Panc1 (cell line): ENCODE results near the gene NUP93. TPM values are rescaled to one million over a fixed set of nuclear protein-coding genes. Genes with fewer than 3 reads are reported as not detected.

Source experiments
- ATAC-seq: fragments of 200-7000 bp; cut with Tn5 transposase; 2 replicates; pipeline ENCODE4 v1.9.1; 2020; ENCODE audit warnings: mild to moderate bottlenecking, moderate library complexity
- BruUV-seq: library from RNA; stranded (reverse); fragments of 400-500 nt; replicated peaks from 2 replicates; lab custom pipeline; 2021; lab: Mats Ljungman, UMichigan
- CTCF ChIA-PET: fragments of 300-600 bp; sonication (Branson Sonifier 250); formaldehyde crosslinking; loops from one replicate; lab custom pipeline; 2022; ENCODE audit warnings: antibody characterized with exemption; lab: Charles Lee
- POLR2A ChIA-PET: fragments of 300-600 bp; sonication (Branson Sonifier 250); formaldehyde crosslinking; loops from one replicate; lab custom pipeline; 2022; ENCODE audit warnings: antibody characterized with exemption; lab: Charles Lee
- DNase-seq: peaks from one replicate; pipeline ENCODE4 v3.0.0-alpha.2; 2010; ENCODE audit warnings: low read depth, low spot score
- H3K27ac ChIP-seq: 2 replicates; pipeline ENCODE4 v1.5.1; 2011; ENCODE audit warnings: mild to moderate bottlenecking, low read length, inconsistent platforms
- H3K27me3 ChIP-seq: fragments of 200-500 bp; sonication (Bioruptor generic); 2 replicates; pipeline ENCODE4 v1.6.0; 2014; ENCODE audit warnings: low read length, inconsistent platforms; ENCODE audit not compliant: control insufficient read depth, insufficient read depth
- H3K36me3 ChIP-seq: fragments of 200-500 bp; sonication (Bioruptor generic); 2 replicates; pipeline ENCODE4 v1.5.1; 2014; ENCODE audit warnings: inconsistent platforms, mild to moderate bottlenecking, low read length, moderate library complexity; ENCODE audit not compliant: control insufficient read depth, insufficient read depth
- H3K4me1 ChIP-seq: 2 replicates; pipeline ENCODE4 v1.5.1; 2011; ENCODE audit warnings: inconsistent platforms, mild to moderate bottlenecking, low read length, moderate library complexity; ENCODE audit not compliant: control insufficient read depth, insufficient read depth
- H3K4me3 ChIP-seq, 2 experiments: 2 replicates each; pipeline ENCODE4 v1.5.1; 2011 to 2012; ENCODE audit warnings: low read depth in 2 of 2, low read length in 2 of 2, mild to moderate bottlenecking in 2 of 2, inconsistent platforms in 1 of 2, moderate library complexity in 1 of 2
- H3K9me3 ChIP-seq: fragments of 200-500 bp; sonication (Bioruptor generic); 2 replicates; pipeline ENCODE4 v1.5.1; 2014; ENCODE audit warnings: low read depth, mild to moderate bottlenecking, inconsistent platforms, low read length, moderate library complexity; ENCODE audit not compliant: control insufficient read depth, insufficient read depth
- POLR2AphosphoS5 ChIP-seq: IDR thresholded peaks from 2 replicates; pipeline ENCODE4 v1.6.1; 2012; ENCODE audit warnings: mild to moderate bottlenecking, low read depth, low read length, moderate library complexity
- SIN3A ChIP-seq: IDR thresholded peaks from 2 replicates; pipeline ENCODE4 v1.6.1; 2012; ENCODE audit warnings: low read depth, mild to moderate bottlenecking, low read length, moderate library complexity, borderline replicate concordance; ENCODE audit not compliant: insufficient read depth
- TCF7L2 ChIP-seq: IDR thresholded peaks from 2 replicates; pipeline ENCODE4 v1.6.1; 2011; ENCODE audit warnings: mild to moderate bottlenecking, low read depth, low read length, inconsistent platforms
- in situ Hi-C: cut with HindIII; loops from 2 replicates; pipeline ENCODE4 v1.10.0; 2016; ENCODE audit warnings: low sequenced_read_pairs, low pct_unique_long_range_greater_than_20kb
- intact Hi-C: fragments of 100-400 bp; cut with micrococcal nuclease; formaldehyde crosslinking; loops from one replicate; pipeline ENCODE4 v1.10.0; 2022; ENCODE audit not compliant: unreplicated experiment
- total RNA-seq: library from RNA; stranded (reverse); gene quantifications from one replicate; pipeline ENCODE4 v1.2.1, GENCODE V29; 2021; ENCODE audit not compliant: unreplicated experiment
- TF ChIP-seq, protein P1 (sequence below), 2 experiments: IDR thresholded peaks; 2 replicates each; pipeline ENCODE4 v1.6.1; 2011 to 2012; ENCODE audit warnings: low read depth in 2 of 2, control low read depth in 1 of 2, low read length in 1 of 2, mild to moderate bottlenecking in 1 of 2, moderate library complexity in 1 of 2; ENCODE audit not compliant: insufficient read depth in 1 of 2
- TF ChIP-seq, protein P2 (sequence below): fragments of 450-650 bp; IDR thresholded peaks from 2 replicates; pipeline ENCODE4 v1.5.1; 2017; ENCODE audit warnings: mild to moderate bottlenecking

Gene NUP93
- total RNA-seq, 1 experiment from 2014 or later: 88.5 TPM

DNA sequence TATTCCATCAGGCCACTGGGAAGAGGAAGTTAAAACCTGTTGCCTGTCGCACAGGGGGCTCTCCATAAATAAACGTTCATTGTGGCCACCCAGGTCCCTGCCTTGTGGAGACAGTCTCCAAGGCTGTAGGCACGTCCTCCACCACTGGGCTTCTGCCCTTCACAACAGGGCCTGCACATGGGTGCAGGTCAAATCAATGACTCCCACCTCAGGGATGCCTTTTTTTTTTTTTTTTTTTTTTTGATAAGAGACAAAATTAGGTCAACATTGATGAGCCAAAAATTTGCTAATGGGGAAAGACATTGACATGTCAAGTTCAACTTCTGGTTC lies 122.4 kb downstream of the NUP93 start:
- in situ Hi-C loops (no loop called here), intact Hi-C loops (no loop called here)
- CTCF ChIA-PET: interaction anchor here (0.7 kb wide), 1 partner anchor 110 kb away, joined by 8 read pairs; the partner anchor contains the start of gene CETP

DNA sequence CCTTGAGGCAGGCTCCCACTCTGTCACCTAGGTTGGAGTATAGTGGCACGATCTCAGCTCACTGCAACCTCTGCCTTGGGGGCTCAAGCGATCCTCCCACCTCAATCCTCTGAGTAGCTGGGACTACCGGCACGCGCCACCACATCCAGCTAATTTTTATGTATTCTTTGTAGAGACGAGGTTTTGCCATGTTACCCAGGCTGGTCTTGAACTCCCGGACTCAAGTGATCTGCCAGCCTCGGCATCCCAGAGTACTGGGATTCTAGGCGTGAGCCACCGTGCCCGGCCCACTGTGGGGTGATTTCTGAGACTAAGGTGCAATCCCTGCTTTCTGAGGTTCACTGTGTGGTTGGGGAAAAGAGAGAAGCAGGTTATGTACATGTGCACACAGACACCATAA lies 123.0 kb downstream of the NUP93 start:
- no peak for DNase-seq
- no peaks in the 10 kb centered on the region for H3K27me3 ChIP-seq
- ChIA-PET POLR2A (no interaction called here), CTCF (interaction anchor here (0.7 kb wide), 1 partner anchor 109 kb away, joined by 8 read pairs; the partner anchor contains the start of gene CETP)
- H3K27ac ChIP-seq: no peak overlapping the region
- ATAC-seq: no peak
- H3K4me3 ChIP-seq: no peak overlapping the region
- intact Hi-C loops (no loop called here), in situ Hi-C loops (no loop called here)
- no peaks in the 10 kb centered on the region for H3K36me3 ChIP-seq
- TF ChIP-seq POLR2AphosphoS5 (no peak), SIN3A (no peak), TCF7L2 (no peak)
- TF ChIP-seq, protein P1, sequence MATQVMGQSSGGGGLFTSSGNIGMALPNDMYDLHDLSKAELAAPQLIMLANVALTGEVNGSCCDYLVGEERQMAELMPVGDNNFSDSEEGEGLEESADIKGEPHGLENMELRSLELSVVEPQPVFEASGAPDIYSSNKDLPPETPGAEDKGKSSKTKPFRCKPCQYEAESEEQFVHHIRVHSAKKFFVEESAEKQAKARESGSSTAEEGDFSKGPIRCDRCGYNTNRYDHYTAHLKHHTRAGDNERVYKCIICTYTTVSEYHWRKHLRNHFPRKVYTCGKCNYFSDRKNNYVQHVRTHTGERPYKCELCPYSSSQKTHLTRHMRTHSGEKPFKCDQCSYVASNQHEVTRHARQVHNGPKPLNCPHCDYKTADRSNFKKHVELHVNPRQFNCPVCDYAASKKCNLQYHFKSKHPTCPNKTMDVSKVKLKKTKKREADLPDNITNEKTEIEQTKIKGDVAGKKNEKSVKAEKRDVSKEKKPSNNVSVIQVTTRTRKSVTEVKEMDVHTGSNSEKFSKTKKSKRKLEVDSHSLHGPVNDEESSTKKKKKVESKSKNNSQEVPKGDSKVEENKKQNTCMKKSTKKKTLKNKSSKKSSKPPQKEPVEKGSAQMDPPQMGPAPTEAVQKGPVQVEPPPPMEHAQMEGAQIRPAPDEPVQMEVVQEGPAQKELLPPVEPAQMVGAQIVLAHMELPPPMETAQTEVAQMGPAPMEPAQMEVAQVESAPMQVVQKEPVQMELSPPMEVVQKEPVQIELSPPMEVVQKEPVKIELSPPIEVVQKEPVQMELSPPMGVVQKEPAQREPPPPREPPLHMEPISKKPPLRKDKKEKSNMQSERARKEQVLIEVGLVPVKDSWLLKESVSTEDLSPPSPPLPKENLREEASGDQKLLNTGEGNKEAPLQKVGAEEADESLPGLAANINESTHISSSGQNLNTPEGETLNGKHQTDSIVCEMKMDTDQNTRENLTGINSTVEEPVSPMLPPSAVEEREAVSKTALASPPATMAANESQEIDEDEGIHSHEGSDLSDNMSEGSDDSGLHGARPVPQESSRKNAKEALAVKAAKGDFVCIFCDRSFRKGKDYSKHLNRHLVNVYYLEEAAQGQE (IDR thresholded peaks at IDR 0.05; ENCODE audit: insufficient read depth in 1 of 2, low read depth in 2 of 2, low read length in 1 of 2): no peak
- TF ChIP-seq, protein P2, sequence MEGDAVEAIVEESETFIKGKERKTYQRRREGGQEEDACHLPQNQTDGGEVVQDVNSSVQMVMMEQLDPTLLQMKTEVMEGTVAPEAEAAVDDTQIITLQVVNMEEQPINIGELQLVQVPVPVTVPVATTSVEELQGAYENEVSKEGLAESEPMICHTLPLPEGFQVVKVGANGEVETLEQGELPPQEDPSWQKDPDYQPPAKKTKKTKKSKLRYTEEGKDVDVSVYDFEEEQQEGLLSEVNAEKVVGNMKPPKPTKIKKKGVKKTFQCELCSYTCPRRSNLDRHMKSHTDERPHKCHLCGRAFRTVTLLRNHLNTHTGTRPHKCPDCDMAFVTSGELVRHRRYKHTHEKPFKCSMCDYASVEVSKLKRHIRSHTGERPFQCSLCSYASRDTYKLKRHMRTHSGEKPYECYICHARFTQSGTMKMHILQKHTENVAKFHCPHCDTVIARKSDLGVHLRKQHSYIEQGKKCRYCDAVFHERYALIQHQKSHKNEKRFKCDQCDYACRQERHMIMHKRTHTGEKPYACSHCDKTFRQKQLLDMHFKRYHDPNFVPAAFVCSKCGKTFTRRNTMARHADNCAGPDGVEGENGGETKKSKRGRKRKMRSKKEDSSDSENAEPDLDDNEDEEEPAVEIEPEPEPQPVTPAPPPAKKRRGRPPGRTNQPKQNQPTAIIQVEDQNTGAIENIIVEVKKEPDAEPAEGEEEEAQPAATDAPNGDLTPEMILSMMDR: no peak
- BruUV-seq: no TSS peak
- H3K4me1 ChIP-seq: no peaks in the 10 kb centered on the region; the same call in 1 of the 2 replicates
- H3K9me3 ChIP-seq: no peaks in the 10 kb centered on the region

More for the DNA sequence above, 122.4 kb downstream of the NUP93 start:
- no peak for TF ChIP-seq SIN3A
- TF ChIP-seq TCF7L2: no peak
- TF ChIP-seq, protein P2: no peak
- TF ChIP-seq, protein P1 (IDR thresholded peaks at IDR 0.05; ENCODE audit: insufficient read depth in 1 of 2, low read depth in 2 of 2, low read length in 1 of 2): no peak
- no peak for TF ChIP-seq POLR2AphosphoS5
- H3K4me3 ChIP-seq: no peak overlapping the region
- no TSS peak for BruUV-seq
- no peaks in the 10 kb centered on the region for H3K36me3 ChIP-seq
- no peaks in the 10 kb centered on the region for H3K27me3 ChIP-seq
- DNase-seq: no peak
- no peaks in the 10 kb centered on the region; the same call in 1 of the 2 replicates for H3K4me1 ChIP-seq
- ATAC-seq: no peak
- H3K27ac ChIP-seq: no peak overlapping the region
- POLR2A ChIA-PET: no interaction called here
- H3K9me3 ChIP-seq: no peaks in the 10 kb centered on the region
